HEK293 (cell line): ENCODE measurements around the gene GTPBP6.

ENCODE experiments used
- CTCF ChIA-PET: fragments of 350-600 bp; formaldehyde crosslinking; extraction: SDS; loops from one replicate; lab custom pipeline; 2021; ENCODE audit warnings: antibody characterized with exemption; lab: Yijun Ruan, JAX
- POLR2A ChIA-PET: fragments of 300-600 bp; formaldehyde crosslinking; extraction: SDS; loops from one replicate; lab custom pipeline; 2020; ENCODE audit warnings: antibody characterized with exemption, inconsistent platforms; lab: Yijun Ruan, JAX
- H3K27ac ChIP-seq: fragments of 200-500 bp; sonication (Bioruptor generic); 2 replicates; pipeline ENCODE4 v1.5.1; 2014; ENCODE audit warnings: low read depth, low read length, control low read depth, inconsistent platforms; ENCODE audit errors: extremely low read depth
- H3K36me3 ChIP-seq, 2 experiments: fragments of 200-500 bp in 1 of 2; sonication (Bioruptor generic) in 1 of 2; 1 replicate in 1 of 2; 2 replicates in 1 of 2; pipeline ENCODE4 v1.5.1; 2014 to 2017; ENCODE audit warnings: inconsistent platforms in 2 of 2, low read length in 2 of 2; ENCODE audit not compliant: control insufficient read depth in 2 of 2, insufficient read depth in 1 of 2
- H3K4me1 ChIP-seq: fragments of 200-500 bp; sonication (Bioruptor generic); 2 replicates; pipeline ENCODE4 v1.5.1; 2014; ENCODE audit warnings: mild to moderate bottlenecking, low read length, inconsistent platforms; ENCODE audit not compliant: control insufficient read depth, insufficient read depth
- H3K4me3 ChIP-seq: 2 replicates; pipeline ENCODE4 v1.5.1; 2011; ENCODE audit warnings: low read depth, mild to moderate bottlenecking, control low read depth, low read length, moderate library complexity
- H3K9me3 ChIP-seq: fragments of 200-500 bp; sonication (Bioruptor generic); 2 replicates; pipeline ENCODE4 v1.5.1; 2014; ENCODE audit warnings: low read depth, low read length, inconsistent platforms; ENCODE audit not compliant: control insufficient read depth, insufficient read depth
- HIC1 ChIP-seq: fragments of 450-650 bp; formaldehyde crosslinking; IDR thresholded peaks from 2 replicates; pipeline ENCODE4 v1.5.1; 2016; ENCODE audit warnings: missing biosample characterization, missing genetic modification characterization
- MYNN ChIP-seq: fragments of 450-650 bp; formaldehyde crosslinking; IDR thresholded peaks from 2 replicates; pipeline ENCODE4 v1.5.1; 2016; ENCODE audit warnings: missing biosample characterization, missing genetic modification characterization, borderline replicate concordance
- SALL2 ChIP-seq: fragments of 450-650 bp; formaldehyde crosslinking; IDR thresholded peaks from 2 replicates; pipeline ENCODE4 v1.5.0; 2017; ENCODE audit warnings: missing biosample characterization, mild to moderate bottlenecking, missing genetic modification characterization, borderline replicate concordance
- SP2 ChIP-seq: fragments of 450-650 bp; formaldehyde crosslinking; IDR thresholded peaks from 2 replicates; pipeline ENCODE4 v1.5.1; 2016; ENCODE audit warnings: missing biosample characterization, missing genetic modification characterization
- SP3 ChIP-seq: fragments of 450-650 bp; formaldehyde crosslinking; IDR thresholded peaks from 2 replicates; pipeline ENCODE4 v1.5.1; 2016; ENCODE audit warnings: missing biosample characterization, missing genetic modification characterization
- ZBTB7A ChIP-seq: fragments of 450-650 bp; formaldehyde crosslinking; IDR thresholded peaks from 2 replicates; pipeline ENCODE4 v1.5.1; 2016; ENCODE audit warnings: low read depth, missing biosample characterization, missing genetic modification characterization
- ZFHX2 ChIP-seq: fragments of 450-650 bp; formaldehyde crosslinking; conservative IDR thresholded peaks from 2 replicates; pipeline ENCODE4 v1.5.1; 2016; ENCODE audit warnings: missing biosample characterization, missing genetic modification characterization
- ZFP37 ChIP-seq: fragments of 450-650 bp; formaldehyde crosslinking; IDR thresholded peaks from 2 replicates; pipeline ENCODE4 v1.5.1; 2016; ENCODE audit warnings: missing biosample characterization, missing genetic modification characterization
- ZNF140 ChIP-seq: fragments of 450-650 bp; formaldehyde crosslinking; IDR thresholded peaks from 2 replicates; pipeline ENCODE4 v1.5.1; 2016; ENCODE audit warnings: missing biosample characterization, missing genetic modification characterization
- ZNF169 ChIP-seq: fragments of 450-650 bp; formaldehyde crosslinking; IDR thresholded peaks from 2 replicates; pipeline ENCODE4 v1.5.1; 2016; ENCODE audit warnings: missing biosample characterization, missing genetic modification characterization
- ZNF184 ChIP-seq: fragments of 450-650 bp; IDR thresholded peaks from 2 replicates; pipeline ENCODE4 v1.5.1; 2018; ENCODE audit warnings: missing biosample characterization, mild to moderate bottlenecking, missing genetic modification characterization
- ZNF239 ChIP-seq: fragments of 450-650 bp; formaldehyde crosslinking; IDR thresholded peaks from 2 replicates; pipeline ENCODE4 v1.5.1; 2016; ENCODE audit warnings: missing biosample characterization, missing genetic modification characterization
- ZNF248 ChIP-seq: fragments of 450-650 bp; formaldehyde crosslinking; IDR thresholded peaks from 2 replicates; pipeline ENCODE4 v1.5.1; 2017; ENCODE audit warnings: missing biosample characterization, missing genetic modification characterization
- ZNF274 ChIP-seq, 2 experiments: fragments of 200-500 bp in 1 of 2; fragments of 450-650 bp in 1 of 2; sonication (Bioruptor generic) in 1 of 2; formaldehyde crosslinking in 1 of 2; IDR thresholded peaks; 2 replicates each; pipeline versions ENCODE4 v1.5.1 to v1.6.1; 2014 to 2016; ENCODE audit warnings: borderline replicate concordance in 1 of 2, inconsistent platforms in 1 of 2, low read length in 1 of 2, missing biosample characterization in 1 of 2, missing genetic modification characterization in 1 of 2
- ZNF350 ChIP-seq: fragments of 450-650 bp; formaldehyde crosslinking; IDR thresholded peaks from 2 replicates; pipeline ENCODE4 v1.5.0; 2017; ENCODE audit warnings: missing biosample characterization, mild to moderate bottlenecking, missing genetic modification characterization
- ZNF416 ChIP-seq: fragments of 450-650 bp; formaldehyde crosslinking; IDR thresholded peaks from 2 replicates; pipeline ENCODE4 v1.5.1; 2016; ENCODE audit warnings: missing biosample characterization, missing genetic modification characterization
- ZNF449 ChIP-seq: fragments of 450-650 bp; formaldehyde crosslinking; IDR thresholded peaks from 2 replicates; pipeline ENCODE4 v1.5.1; 2017; ENCODE audit warnings: missing biosample characterization, mild to moderate bottlenecking, missing genetic modification characterization, moderate library complexity
- ZNF510 ChIP-seq: fragments of 450-650 bp; formaldehyde crosslinking; IDR thresholded peaks from 2 replicates; pipeline ENCODE4 v1.5.1; 2018; ENCODE audit warnings: mild to moderate bottlenecking, missing genetic modification characterization, missing biosample characterization; ENCODE audit not compliant: insufficient replicate concordance
- ZNF548 ChIP-seq: fragments of 450-650 bp; formaldehyde crosslinking; IDR thresholded peaks from 2 replicates; pipeline ENCODE4 v1.5.1; 2016; ENCODE audit warnings: missing biosample characterization, missing genetic modification characterization
- ZNF561 ChIP-seq: fragments of 450-650 bp; IDR thresholded peaks from 2 replicates; pipeline ENCODE4 v1.5.1; 2018; ENCODE audit warnings: missing biosample characterization, missing genetic modification characterization, borderline replicate concordance
- ZNF621 ChIP-seq: fragments of 450-650 bp; formaldehyde crosslinking; IDR thresholded peaks from 2 replicates; pipeline ENCODE4 v1.5.1; 2017; ENCODE audit warnings: missing biosample characterization, missing genetic modification characterization
- ZNF626 ChIP-seq: fragments of 450-650 bp; sonication (Bioruptor Pico); formaldehyde crosslinking; IDR thresholded peaks from 2 replicates; pipeline ENCODE4 v1.5.1; 2018; ENCODE audit warnings: missing biosample characterization, missing genetic modification characterization, inconsistent platforms
- ZNF654 ChIP-seq: fragments of 450-650 bp; formaldehyde crosslinking; IDR thresholded peaks from 2 replicates; pipeline ENCODE4 v1.5.1; 2016; ENCODE audit warnings: low read depth, missing biosample characterization, missing genetic modification characterization
- ZNF658 ChIP-seq: fragments of 450-650 bp; formaldehyde crosslinking; IDR thresholded peaks from 2 replicates; pipeline ENCODE4; 2016; ENCODE audit warnings: missing biosample characterization, missing genetic modification characterization
- ZNF76 ChIP-seq: fragments of 450-650 bp; formaldehyde crosslinking; IDR thresholded peaks from 2 replicates; pipeline ENCODE4; 2016; ENCODE audit warnings: low read depth, missing biosample characterization, missing genetic modification characterization, borderline replicate concordance
- ZNF791 ChIP-seq: fragments of 450-650 bp; formaldehyde crosslinking; IDR thresholded peaks from 2 replicates; pipeline ENCODE4 v1.5.1; 2016; ENCODE audit warnings: missing biosample characterization, missing genetic modification characterization
- ZSCAN30 ChIP-seq: fragments of 450-650 bp; IDR thresholded peaks from 2 replicates; pipeline ENCODE4 v1.5.1; 2018; ENCODE audit warnings: missing biosample characterization, mild to moderate bottlenecking, missing genetic modification characterization, moderate library complexity

Gene GTPBP6

GRCh38 chrX:362937-363620 lies 44.5 kb upstream of the GTPBP6 start:
- POLR2A ChIA-PET = no interaction called here
- TF ChIP-seq SALL2 (no peak), ZNF416 (no peak), ZNF658 (tag by site-specific recombination) (no peak), SP2 (tag by site-specific recombination) (no peak), ZNF76 (tag by site-specific recombination) (0 out of 2 replicates have a peak, but pooled peaks have one; percentile 25)
- TF ChIP-seq, all 188 proteins: peak for 1
- H3K9me3 ChIP-seq = no peaks in the 10 kb centered on the region
- CTCF ChIA-PET = no interaction called here
- H3K4me3 ChIP-seq = no peak overlapping the region
- no peak overlapping the region for H3K27ac ChIP-seq
- peaks cover 5 to 32% of the 10 kb centered on the region in 2 experiments; a peak in 2 of 3 replicates for H3K36me3 ChIP-seq
- no peaks in the 10 kb centered on the region for H3K4me1 ChIP-seq

DNA sequence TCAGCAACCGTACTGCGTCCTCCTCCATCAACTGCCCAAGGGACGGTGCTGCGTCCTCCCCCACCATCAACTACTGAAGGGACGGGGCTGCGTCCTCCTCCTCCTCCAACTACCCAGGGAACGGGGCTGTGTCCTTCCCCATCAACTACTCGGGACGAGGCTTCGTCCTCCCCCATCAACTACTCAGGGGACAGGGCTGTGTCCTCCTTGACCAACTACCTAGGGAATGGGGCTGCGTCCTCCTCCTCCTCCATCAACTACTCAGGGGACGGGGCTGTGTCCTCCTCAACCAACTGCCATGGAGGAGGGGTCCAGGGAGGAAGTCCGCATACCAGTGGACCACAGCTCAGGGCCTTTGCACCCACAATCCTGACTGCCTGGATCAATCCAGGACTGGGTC lies 43.8 kb upstream of the GTPBP6 start:
- Histone ChIP-seq H3K36me3 (peaks cover 5 to 32% of the 10 kb centered on the region in 2 experiments; a peak in 2 of 3 replicates), H3K9me3 (no peaks in the 10 kb centered on the region), H3K4me3 (no peak overlapping the region), H3K4me1 (no peaks in the 10 kb centered on the region), H3K27ac (no peak overlapping the region)
- CTCF ChIA-PET = no interaction called here
- POLR2A ChIA-PET = no interaction called here
- TF ChIP-seq ZNF140 (no peak), ZNF239 (tag by site-specific recombination) (no peak), ZNF184 (tag by site-specific recombination) (no peak), ZNF76 (tag by site-specific recombination) (no peak), ZNF248 (no peak), ZNF169 (tag by site-specific recombination) (no peak)

GRCh38 chrX:361231-362145 lies 42.9 kb upstream of the GTPBP6 start:
- ChIA-PET POLR2A (no interaction called here), CTCF (no interaction called here)
- Histone ChIP-seq H3K27ac (no peak overlapping the region), H3K9me3 (no peaks in the 10 kb centered on the region), H3K4me1 (no peaks in the 10 kb centered on the region), H3K4me3 (no peak overlapping the region), H3K36me3 (peaks cover 5 to 32% of the 10 kb centered on the region in 2 experiments; a peak in 2 of 3 replicates)
- no peak for TF ChIP-seq ZFP37 (tag by site-specific recombination)
- TF ChIP-seq SP3 (tag by site-specific recombination) = no peak
- no peak for TF ChIP-seq ZNF510
- TF ChIP-seq MYNN = no peak
- TF ChIP-seq ZNF626 (tag by site-specific recombination) = no peak
- no peak for TF ChIP-seq ZNF350 (tag by site-specific recombination)
- TF ChIP-seq ZBTB7A (tag by site-specific recombination) = no peak
- TF ChIP-seq ZFHX2 (tag by site-specific recombination) = no peak
- TF ChIP-seq HIC1 (tag by site-specific recombination) = no peak
- no peak for TF ChIP-seq ZNF274 (IDR thresholded peaks at IDR 0.05; ENCODE audit: low read length)
- TF ChIP-seq ZNF274 (tag by site-specific recombination; IDR thresholded peaks at IDR 0.05; ENCODE audit: borderline replicate concordance) = no peak
- no peak for TF ChIP-seq ZNF654 (tag by site-specific recombination)
- no peak for TF ChIP-seq ZNF449 (tag by site-specific recombination)
- no peak for TF ChIP-seq ZNF621 (tag by site-specific recombination)
- no peak for TF ChIP-seq ZNF791 (tag by site-specific recombination)
- TF ChIP-seq ZNF548 (tag by site-specific recombination) = no peak
- no peak for TF ChIP-seq ZNF561 (tag by site-specific recombination)
- no peak for TF ChIP-seq ZSCAN30 (tag by site-specific recombination)
